Omental fat pad (tissue), 4 donors: ENCODE measurements around the gene DCAF15. TPM values are rescaled to one million over a fixed set of nuclear protein-coding genes. Genes with fewer than 3 reads are reported as not detected.

Experiments used
- ATAC-seq: fragments of 150-250 bp; one replicate; pipeline ENCODE4 v1.9.1; 2016; ENCODE audit warnings: mild to moderate bottlenecking, moderate library complexity; ENCODE audit not compliant: low FRiP score
- DNase-seq: peaks from one replicate; pipeline ENCODE4 v3.0.0-alpha.2; 2019; ENCODE audit warnings: low spot score
- total RNA-seq, 4 donors: library from RNA; depleted of rRNA; stranded (reverse); fragments of >200 nt; gene quantifications; one replicate each; pipeline ENCODE4 v1.1.0, GENCODE V29; 2016
- TF ChIP-seq, protein P1 (sequence below), 3 donors: fragments of 450-650 bp; IDR thresholded peaks; one replicate each; pipeline ENCODE4 v1.5.1; 2016 to 2017; ENCODE audit warnings: antibody characterized with exemption in 3 of 3, mild to moderate bottlenecking in 3 of 3, moderate library complexity in 2 of 3

The DCAF15 gene
- total RNA-seq, 4 donors from 2014 or later, result 8.9 to 22.9 (median 11.9) TPM

GRCh38 chr19:13952931-13953531, 722 bp downstream of the DCAF15 start:
- ATAC-seq (no peak), DNase-seq (no peak)
- TF ChIP-seq, protein P1, sequence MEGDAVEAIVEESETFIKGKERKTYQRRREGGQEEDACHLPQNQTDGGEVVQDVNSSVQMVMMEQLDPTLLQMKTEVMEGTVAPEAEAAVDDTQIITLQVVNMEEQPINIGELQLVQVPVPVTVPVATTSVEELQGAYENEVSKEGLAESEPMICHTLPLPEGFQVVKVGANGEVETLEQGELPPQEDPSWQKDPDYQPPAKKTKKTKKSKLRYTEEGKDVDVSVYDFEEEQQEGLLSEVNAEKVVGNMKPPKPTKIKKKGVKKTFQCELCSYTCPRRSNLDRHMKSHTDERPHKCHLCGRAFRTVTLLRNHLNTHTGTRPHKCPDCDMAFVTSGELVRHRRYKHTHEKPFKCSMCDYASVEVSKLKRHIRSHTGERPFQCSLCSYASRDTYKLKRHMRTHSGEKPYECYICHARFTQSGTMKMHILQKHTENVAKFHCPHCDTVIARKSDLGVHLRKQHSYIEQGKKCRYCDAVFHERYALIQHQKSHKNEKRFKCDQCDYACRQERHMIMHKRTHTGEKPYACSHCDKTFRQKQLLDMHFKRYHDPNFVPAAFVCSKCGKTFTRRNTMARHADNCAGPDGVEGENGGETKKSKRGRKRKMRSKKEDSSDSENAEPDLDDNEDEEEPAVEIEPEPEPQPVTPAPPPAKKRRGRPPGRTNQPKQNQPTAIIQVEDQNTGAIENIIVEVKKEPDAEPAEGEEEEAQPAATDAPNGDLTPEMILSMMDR (IDR thresholded peaks at IDR 0.05), result no peak

DNA sequence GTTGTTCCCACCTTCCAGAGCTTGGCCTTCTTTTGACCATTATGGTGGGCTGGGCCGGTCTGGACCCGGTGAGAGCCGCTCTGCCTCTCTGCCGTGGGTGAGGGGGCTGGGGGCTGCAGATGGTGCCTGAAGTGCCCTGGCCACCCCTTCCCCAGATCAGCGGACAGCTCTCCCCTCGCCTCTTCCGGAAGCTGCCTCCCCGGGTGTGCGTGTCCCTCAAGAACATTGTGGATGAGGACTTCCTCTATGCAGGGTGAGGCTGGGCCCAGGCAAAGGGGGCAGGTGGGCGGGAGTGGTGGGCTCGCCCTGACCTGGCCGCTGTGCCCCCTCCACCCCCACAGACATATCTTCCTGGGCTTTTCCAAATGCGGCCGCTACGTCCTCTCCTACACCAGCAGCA, 1.9 kb downstream of the DCAF15 start:
- TF ChIP-seq, protein P1 (IDR thresholded peaks at IDR 0.05), result no peak
- ATAC-seq, result no peak
- DNase-seq, result no peak

GRCh38 chr19:13955662-13956364, 3.5 kb downstream of the DCAF15 start:
- no peak for DNase-seq
- TF ChIP-seq, protein P1 (IDR thresholded peaks at IDR 0.05), result no peak
- no peak for ATAC-seq

DNA sequence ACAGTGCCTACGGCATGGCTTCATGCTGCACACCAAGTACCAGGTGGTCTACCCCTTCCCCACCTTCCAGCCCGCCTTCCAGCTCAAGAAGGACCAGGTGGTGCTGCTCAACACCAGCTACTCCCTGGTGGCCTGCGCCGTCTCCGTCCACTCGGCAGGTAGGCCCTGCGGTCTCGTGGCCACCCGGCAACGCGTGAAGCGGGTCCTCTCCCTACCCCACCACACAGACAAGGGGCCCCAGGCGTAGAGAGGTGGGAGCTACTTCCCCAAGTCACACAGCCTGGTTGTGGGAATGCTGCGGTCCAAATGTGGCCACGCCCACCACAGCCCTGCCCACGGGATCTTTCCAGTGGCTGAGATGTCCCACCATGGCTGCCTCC, 4.0 kb downstream of the DCAF15 start:
- ATAC-seq, result no peak
- TF ChIP-seq, protein P1 (IDR thresholded peaks at IDR 0.05), result no peak

GRCh38 chr19:13957051-13957450, 4.7 kb downstream of the DCAF15 start:
- ATAC-seq, result no peak
- TF ChIP-seq, protein P1 (IDR thresholded peaks at IDR 0.05), result no peak
- no peak for DNase-seq

More for the DNA sequence above, 4.0 kb downstream of the DCAF15 start:
- DNase-seq, result no peak

DNA sequence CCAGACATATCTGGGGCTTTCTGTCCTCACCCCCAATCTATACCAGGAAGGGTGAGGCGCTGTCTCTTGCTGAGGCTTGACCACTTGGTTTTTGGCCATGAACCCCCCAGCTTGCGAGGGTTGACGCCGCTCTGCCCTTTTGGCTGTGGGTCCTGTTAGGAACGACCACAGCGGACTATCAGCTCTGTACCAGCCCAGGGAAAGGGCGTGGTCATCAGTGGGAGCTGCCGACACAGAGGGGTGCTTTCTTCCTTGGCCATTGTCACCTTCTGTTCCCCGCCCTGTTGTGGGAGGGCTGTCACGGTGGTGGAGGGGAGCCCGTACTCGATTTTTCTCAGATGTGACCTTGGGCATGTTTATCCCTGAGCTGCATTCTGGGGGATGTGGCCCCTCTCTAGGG, 5.7 kb downstream of the DCAF15 start:
- ATAC-seq (no peak), DNase-seq (no peak)
- TF ChIP-seq, protein P1 (IDR thresholded peaks at IDR 0.05), result no peak
